Measurements from ENCODE around the gene PSMC5.
"Not testable (repeated sequence)": the region's sequence is repeated elsewhere in the genome, so short reads cannot be mapped to it uniquely, and the experiment has no call there.

Gene PSMC5

GRCh38 chr17:63841350-63842172 is 14.3 kb downstream of the PSMC5 start:
- DNase-seq, result no peak

- no peak for DNase-seq
These were observed 14.9 kb downstream of the PSMC5 start for GRCh38 chr17:63842173-63842539.

GRCh38 chr17:63842540-63843386 is 15.5 kb downstream of the PSMC5 start, which contains the start of gene SMARCD2:
Gene SMARCD2 (minus strand): TSS chr17:63842685. CDS start chr17:63842674, 11 bp downstream.
- peak; percentile 99 for DNase-seq

- DNase-seq, result not testable (repeated sequence)
These were observed 16.2 kb downstream of the PSMC5 start for GRCh38 chr17:63843387-63843888.

- no peak for DNase-seq
These were observed 16.9 kb downstream of the PSMC5 start for GRCh38 chr17:63843910-63844677.

- DNase-seq, result no peak
These were observed 18.3 kb downstream of the PSMC5 start for GRCh38 chr17:63845509-63845908.

GRCh38 chr17:63847525-63848249 is 20.5 kb downstream of the PSMC5 start:
- DNase-seq, result no peak

- DNase-seq, result peak; percentile 97
These were observed 21.8 kb downstream of the PSMC5 start for GRCh38 chr17:63848834-63849689.

- no peak for DNase-seq
These were observed 23.2 kb downstream of the PSMC5 start for GRCh38 chr17:63850401-63850800.

GRCh38 chr17:63853260-63853659 is 26.0 kb downstream of the PSMC5 start:
- DNase-seq, result no peak

- DNase-seq, result no peak
These were observed 27.5 kb downstream of the PSMC5 start for GRCh38 chr17:63854709-63855108.

- DNase-seq, result no peak
These were observed 28.0 kb downstream of the PSMC5 start for GRCh38 chr17:63855185-63855584.

GRCh38 chr17:63856425-63856824 is 29.2 kb downstream of the PSMC5 start:
- not testable (repeated sequence) for DNase-seq

- DNase-seq, result no peak
These were observed 32.0 kb downstream of the PSMC5 start for GRCh38 chr17:63859257-63859656.

- DNase-seq, result not testable (repeated sequence)
These were observed 39.4 kb downstream of the PSMC5 start for GRCh38 chr17:63866625-63867024.

GRCh38 chr17:63869491-63870291 is 42.5 kb downstream of the PSMC5 start:
- DNase-seq, result not testable (repeated sequence)

- DNase-seq, result not testable (repeated sequence)
These were observed 43.0 kb downstream of the PSMC5 start for GRCh38 chr17:63870292-63870665.

- not testable (repeated sequence) for DNase-seq
These were observed 44.6 kb downstream of the PSMC5 start for GRCh38 chr17:63871646-63872365.

GRCh38 chr17:63873577-63873976 is 46.3 kb downstream of the PSMC5 start, which contains the start of gene CSH2:
Gene CSH2 (minus strand): TSS chr17:63873677. CDS start chr17:63873614, 63 bp downstream.
- DNase-seq, result not testable (repeated sequence)
